Mucosa of descending colon (tissue), 3 donors: ENCODE data around the gene LRBA. TPM values are rescaled to one million over a fixed set of nuclear protein-coding genes. Genes with fewer than 3 reads are reported as not detected.

Experiments used
- ATAC-seq: fragments of 200-7000 bp; cut with Tn5 transposase; one replicate; pipeline ENCODE4 v1.9.1; 2020; ENCODE audit warnings: mild to moderate bottlenecking, moderate library complexity
- DNase-seq, 3 donors: peaks; one replicate each; pipeline ENCODE4 v3.0.0-alpha.2; 2020
- H3K36me3 ChIP-seq: fragments of 200-600 bp; one replicate; pipeline ENCODE4 v1.8.0; 2021; ENCODE audit warnings: low read depth, mild to moderate bottlenecking
- H3K4me1 ChIP-seq: fragments of 200-600 bp; one replicate; pipeline ENCODE4 v1.8.0; 2021; ENCODE audit warnings: low read depth, mild to moderate bottlenecking
- H3K4me3 ChIP-seq: fragments of 200-600 bp; one replicate; pipeline ENCODE4 v1.8.0; 2021; ENCODE audit warnings: mild to moderate bottlenecking
- H3K9me3 ChIP-seq: fragments of 200-600 bp; one replicate; pipeline ENCODE4 v1.8.0; 2021; ENCODE audit warnings: mild to moderate bottlenecking
- intact Hi-C, 2 donors: fragments of 100-400 bp; cut with DNase I in 1 of 2; cut with micrococcal nuclease in 1 of 2; formaldehyde crosslinking; loops; one replicate each; pipeline versions ENCODE4 v1.11.0 to v1.11.1; 2022; cut with DNase I, micrococcal nuclease
- total RNA-seq, 3 donors: library from RNA; stranded (reverse); fragmentation: NEBNext Ultra II Directional in 2 of 3; extraction: Animal tissue kit (Norgen Biotek cat#: 25700) in 2 of 3; gene quantifications; one replicate each; pipeline versions ENCODE4 v1.2.1 to v1.2.4, GENCODE V29; 2021 to 2023
- TF ChIP-seq, protein P1 (sequence below): fragments of 200-600 bp; IDR thresholded peaks from one replicate; pipeline ENCODE4 v1.8.0; 2022; ENCODE audit warnings: antibody characterized with exemption, mild to moderate bottlenecking
- donor health status: DM: no; HTN: no; CAD: no; lungs with moderate emphysema.
- donor health status: DM: no; HTN: no; CAD: no.
- donor health status: DM: no; HTN: yes; CAD: no.

The LRBA gene
- total RNA-seq, 3 donors from 2014 or later = 69.8 to 98.4 (median 76.2) TPM

DNA sequence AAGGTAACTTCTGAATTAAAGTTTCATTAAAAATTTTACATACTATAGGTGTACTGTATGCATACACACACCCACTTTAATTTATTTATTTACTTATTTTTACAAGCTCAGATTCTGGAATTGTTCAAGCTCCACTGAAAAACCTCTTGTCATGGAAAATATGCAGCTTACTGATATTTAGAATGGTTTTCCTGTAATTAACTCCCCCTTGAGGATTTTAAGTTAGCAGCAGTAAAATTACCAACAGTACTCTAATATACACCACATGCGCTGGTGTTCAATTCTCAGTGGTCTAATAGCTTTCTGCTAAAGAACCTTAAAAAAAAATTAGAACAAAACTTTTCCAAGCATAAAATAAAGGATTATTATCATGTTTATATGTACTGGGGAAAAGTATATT, 421.1 kb downstream of the LRBA start:
- no peaks in the 10 kb centered on the region for H3K4me1 ChIP-seq
- H3K4me3 ChIP-seq = no peak overlapping the region
- intact Hi-C loops = no loop called here
- no peaks in the 10 kb centered on the region for H3K36me3 ChIP-seq
- DNase-seq (no peak), ATAC-seq (no peak)
- no peaks in the 10 kb centered on the region for H3K9me3 ChIP-seq
- TF ChIP-seq, protein P1, sequence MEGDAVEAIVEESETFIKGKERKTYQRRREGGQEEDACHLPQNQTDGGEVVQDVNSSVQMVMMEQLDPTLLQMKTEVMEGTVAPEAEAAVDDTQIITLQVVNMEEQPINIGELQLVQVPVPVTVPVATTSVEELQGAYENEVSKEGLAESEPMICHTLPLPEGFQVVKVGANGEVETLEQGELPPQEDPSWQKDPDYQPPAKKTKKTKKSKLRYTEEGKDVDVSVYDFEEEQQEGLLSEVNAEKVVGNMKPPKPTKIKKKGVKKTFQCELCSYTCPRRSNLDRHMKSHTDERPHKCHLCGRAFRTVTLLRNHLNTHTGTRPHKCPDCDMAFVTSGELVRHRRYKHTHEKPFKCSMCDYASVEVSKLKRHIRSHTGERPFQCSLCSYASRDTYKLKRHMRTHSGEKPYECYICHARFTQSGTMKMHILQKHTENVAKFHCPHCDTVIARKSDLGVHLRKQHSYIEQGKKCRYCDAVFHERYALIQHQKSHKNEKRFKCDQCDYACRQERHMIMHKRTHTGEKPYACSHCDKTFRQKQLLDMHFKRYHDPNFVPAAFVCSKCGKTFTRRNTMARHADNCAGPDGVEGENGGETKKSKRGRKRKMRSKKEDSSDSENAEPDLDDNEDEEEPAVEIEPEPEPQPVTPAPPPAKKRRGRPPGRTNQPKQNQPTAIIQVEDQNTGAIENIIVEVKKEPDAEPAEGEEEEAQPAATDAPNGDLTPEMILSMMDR = no peak

DNA sequence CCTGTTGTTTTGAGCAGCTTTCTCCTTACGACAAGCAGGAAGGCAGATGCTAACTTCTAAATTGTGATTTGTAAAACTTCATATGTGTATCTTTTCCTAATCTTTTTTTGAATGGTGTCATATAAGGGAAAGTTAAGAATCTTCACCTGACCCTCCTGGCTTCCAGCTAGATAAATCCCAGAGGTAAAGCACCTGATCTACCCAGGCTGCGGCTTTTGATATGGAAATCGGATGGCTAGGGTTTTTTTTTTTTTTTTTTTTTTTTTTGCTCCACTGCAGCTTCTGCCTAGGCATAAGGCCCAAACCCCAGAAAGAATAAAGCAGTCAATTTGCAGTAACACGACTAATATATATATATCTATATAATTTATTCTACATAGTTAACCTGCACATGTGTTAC, 423.2 kb downstream of the LRBA start:
- Histone ChIP-seq H3K9me3 (no peaks in the 10 kb centered on the region), H3K4me1 (no peaks in the 10 kb centered on the region), H3K36me3 (no peaks in the 10 kb centered on the region), H3K4me3 (no peak overlapping the region)
- TF ChIP-seq, protein P1 = no peak
- no peak for ATAC-seq
- intact Hi-C loops = no loop called here
- DNase-seq = no peak

DNA sequence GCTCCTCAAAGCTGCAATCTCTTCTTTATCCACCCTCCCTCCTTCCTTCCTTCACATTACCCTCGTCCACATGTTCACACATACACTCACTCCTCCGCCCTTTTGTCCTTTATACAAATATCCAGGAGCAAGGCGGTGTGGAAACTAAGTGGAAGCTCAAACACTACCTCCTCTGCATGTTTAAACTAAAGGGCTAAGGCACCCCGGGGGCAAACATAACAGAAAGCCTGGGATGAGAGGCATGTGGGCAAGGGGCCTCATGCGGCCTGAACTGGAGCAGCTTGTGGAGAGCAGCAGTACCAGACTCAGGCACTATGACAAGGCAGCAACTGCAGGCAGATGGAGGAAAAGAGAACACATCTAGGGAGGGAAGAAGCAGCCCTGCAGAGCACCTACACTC, 423.7 kb downstream of the LRBA start:
- intact Hi-C loops = no loop called here
- H3K9me3 ChIP-seq = no peaks in the 10 kb centered on the region
- no peak overlapping the region for H3K4me3 ChIP-seq
- no peaks in the 10 kb centered on the region for H3K4me1 ChIP-seq
- DNase-seq (no peak), ATAC-seq (peak; percentile 42)
- H3K36me3 ChIP-seq = no peaks in the 10 kb centered on the region
- TF ChIP-seq, protein P1 = no peak

DNA sequence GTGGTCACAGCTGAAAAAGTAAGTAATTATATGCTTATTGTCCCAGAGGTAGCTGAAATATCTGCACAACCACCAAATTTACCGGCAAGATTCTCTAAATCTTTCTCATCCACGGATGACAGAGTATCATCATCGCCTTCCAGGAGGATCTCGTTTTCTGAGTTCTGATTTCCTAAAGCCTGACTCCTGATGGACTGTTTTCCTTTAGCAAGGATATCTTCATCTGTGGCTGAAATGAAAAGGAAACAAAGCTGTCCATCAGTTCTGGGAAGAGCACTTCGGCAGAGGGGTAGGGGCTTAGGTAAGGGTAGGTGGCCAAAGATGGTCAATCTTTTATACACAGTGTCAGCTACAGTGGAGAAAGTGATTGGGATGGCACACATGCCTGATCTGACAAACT, 424.5 kb downstream of the LRBA start:
- ATAC-seq (no peak), DNase-seq (no peak)
- Histone ChIP-seq H3K36me3 (no peaks in the 10 kb centered on the region), H3K9me3 (no peaks in the 10 kb centered on the region), H3K4me1 (no peaks in the 10 kb centered on the region), H3K4me3 (no peak overlapping the region)
- intact Hi-C loops = no loop called here
- TF ChIP-seq, protein P1 = no peak

DNA sequence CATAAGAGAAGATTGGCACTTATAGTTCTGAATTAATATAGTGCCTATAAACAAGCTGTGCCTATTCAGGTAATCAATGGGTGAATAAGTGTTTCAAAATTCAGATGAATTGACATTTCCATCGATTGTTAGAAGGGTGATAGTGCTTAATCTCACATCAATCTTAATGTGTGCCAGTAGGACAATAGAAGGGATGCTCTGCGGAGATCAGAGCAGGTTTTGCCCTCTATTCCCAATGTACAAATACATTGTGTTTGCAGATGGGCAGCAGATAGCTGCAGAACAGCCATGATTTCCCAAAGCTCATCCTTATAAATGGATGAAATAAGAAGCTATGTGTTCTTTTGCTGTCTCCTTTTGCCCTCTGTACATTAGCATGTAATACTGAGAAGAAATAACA, 425.9 kb downstream of the LRBA start:
- H3K4me3 ChIP-seq = no peak overlapping the region
- no peaks in the 10 kb centered on the region for H3K36me3 ChIP-seq
- intact Hi-C loops = no loop called here
- H3K4me1 ChIP-seq = no peaks in the 10 kb centered on the region
- DNase-seq = no peak
- TF ChIP-seq, protein P1 = no peak
- no peaks in the 10 kb centered on the region for H3K9me3 ChIP-seq
- no peak for ATAC-seq

DNA sequence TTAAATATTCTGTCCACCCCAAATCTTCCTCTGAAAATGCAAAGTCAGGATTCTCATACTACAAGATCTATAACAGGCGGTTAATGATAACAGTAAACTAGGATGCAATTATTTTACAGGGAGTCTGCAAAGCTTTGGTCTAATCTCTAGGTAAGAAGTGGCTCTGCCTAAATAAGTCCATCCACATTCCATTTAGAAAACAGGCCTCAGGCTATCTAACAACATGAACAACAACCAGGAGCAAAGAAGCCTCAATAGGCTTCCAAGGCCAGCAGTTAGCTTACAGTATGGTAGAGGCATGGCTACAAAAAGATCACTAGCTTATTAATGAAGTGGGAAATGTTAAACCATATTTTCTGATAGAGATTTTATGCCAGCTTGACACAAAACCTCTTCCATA, 426.8 kb downstream of the LRBA start:
- intact Hi-C loops = no loop called here
- ATAC-seq (no peak), DNase-seq (no peak)
- no peaks in the 10 kb centered on the region for H3K4me1 ChIP-seq
- no peaks in the 10 kb centered on the region for H3K9me3 ChIP-seq
- H3K36me3 ChIP-seq = no peaks in the 10 kb centered on the region
- TF ChIP-seq, protein P1 = no peak
- H3K4me3 ChIP-seq = no peak overlapping the region
